ENCODE measurements around the gene MEI4. TPM values are rescaled to one million over a fixed set of nuclear protein-coding genes. Genes with fewer than 3 reads are reported as not detected.

MEI4 gene, protein sequence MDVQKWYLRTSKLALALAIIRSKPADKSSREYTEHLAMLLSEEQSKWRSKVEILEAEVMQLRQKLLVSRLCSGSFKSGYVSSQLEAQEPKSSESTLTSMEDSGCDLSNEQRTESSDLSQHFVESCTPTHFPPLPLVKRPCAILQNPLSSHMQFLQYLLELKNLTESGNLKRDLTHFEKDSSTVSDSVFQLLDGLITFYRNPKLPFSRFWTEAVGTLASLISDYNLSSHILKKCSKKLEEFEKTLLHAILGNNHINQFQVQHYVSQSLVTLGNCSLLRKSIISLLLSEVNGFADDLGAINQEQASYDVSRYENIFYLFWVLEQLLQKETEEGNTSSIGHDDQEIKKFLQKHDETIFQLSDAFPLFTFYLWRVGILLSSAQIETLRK
- total RNA-seq = not detected

DNA sequence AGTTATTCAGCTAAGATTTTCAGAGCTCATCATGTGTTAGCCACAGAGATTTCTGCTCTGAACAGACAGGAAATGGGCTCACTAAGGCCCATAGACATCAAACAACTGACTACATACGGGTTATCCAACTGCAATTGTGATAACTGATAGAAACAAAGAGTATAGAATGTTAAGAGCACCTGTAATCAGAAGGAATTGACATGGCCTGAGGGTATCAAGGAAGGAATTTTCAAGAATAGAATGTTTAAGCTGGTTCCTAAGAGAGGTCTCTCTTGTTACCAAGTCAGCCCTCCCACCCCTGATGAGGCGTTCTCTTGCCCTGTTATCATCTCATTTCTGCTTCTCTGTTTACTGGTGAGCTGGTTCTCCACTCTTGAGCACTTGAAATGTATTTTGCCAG, at the start of gene MEI4:
Gene MEI4 (plus strand): TSS at position 301 of the 400 bp plus-strand sequence. CDS start 37,633 bp downstream, outside the sequence.
- Histone ChIP-seq H3K9me3 (no peaks in the 10 kb centered on the region), H3K27ac (no peak within 1 kb of the TSS), H3K36me3 (no peaks in the 10 kb centered on the region), H3K27me3 (replicated peaks; ENCODE audit: insufficient read depth) (no peaks in the 10 kb centered on the region), H3K4me1 (ENCODE audit: control insufficient read depth in 1 of 2, low read depth in 2 of 2) (no peaks in the 10 kb centered on the region), H3K4me3 (no peak within 1 kb of the TSS)
- DNase-seq (ENCODE audit: low spot score) (no peak), ATAC-seq (ENCODE audit: insufficient number of reproducible peaks, low FRiP score, low read depth) (no peak)
- TF ChIP-seq, protein P1, sequence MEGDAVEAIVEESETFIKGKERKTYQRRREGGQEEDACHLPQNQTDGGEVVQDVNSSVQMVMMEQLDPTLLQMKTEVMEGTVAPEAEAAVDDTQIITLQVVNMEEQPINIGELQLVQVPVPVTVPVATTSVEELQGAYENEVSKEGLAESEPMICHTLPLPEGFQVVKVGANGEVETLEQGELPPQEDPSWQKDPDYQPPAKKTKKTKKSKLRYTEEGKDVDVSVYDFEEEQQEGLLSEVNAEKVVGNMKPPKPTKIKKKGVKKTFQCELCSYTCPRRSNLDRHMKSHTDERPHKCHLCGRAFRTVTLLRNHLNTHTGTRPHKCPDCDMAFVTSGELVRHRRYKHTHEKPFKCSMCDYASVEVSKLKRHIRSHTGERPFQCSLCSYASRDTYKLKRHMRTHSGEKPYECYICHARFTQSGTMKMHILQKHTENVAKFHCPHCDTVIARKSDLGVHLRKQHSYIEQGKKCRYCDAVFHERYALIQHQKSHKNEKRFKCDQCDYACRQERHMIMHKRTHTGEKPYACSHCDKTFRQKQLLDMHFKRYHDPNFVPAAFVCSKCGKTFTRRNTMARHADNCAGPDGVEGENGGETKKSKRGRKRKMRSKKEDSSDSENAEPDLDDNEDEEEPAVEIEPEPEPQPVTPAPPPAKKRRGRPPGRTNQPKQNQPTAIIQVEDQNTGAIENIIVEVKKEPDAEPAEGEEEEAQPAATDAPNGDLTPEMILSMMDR (IDR thresholded peaks at IDR 0.05) = no peak

DNA sequence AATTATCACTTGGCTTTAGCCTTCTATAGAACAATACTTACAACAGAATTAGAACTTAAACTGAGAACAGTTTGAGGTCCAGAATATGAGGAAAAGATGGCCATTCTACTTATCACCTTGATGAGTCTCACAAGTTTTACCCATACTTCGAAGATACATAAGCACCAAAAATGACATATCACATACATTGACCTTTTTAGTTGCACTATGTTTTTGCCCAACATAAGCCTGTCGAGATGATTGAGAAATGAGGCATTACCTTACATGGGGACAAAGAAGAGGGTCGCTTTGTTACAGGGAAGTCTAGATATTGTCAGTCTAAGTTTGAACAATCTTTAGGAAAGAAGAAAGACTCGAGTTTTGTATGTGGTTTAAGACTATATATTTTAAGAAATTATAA, 48.4 kb upstream of the MEI4 start:
- H3K4me1 ChIP-seq (ENCODE audit: control insufficient read depth in 1 of 2, low read depth in 2 of 2) = no peaks in the 10 kb centered on the region
- DNase-seq (ENCODE audit: low spot score) (no peak), ATAC-seq (ENCODE audit: insufficient number of reproducible peaks, low FRiP score, low read depth) (no peak)
- TF ChIP-seq, protein P1 (IDR thresholded peaks at IDR 0.05) = no peak
- H3K27ac ChIP-seq = no peak overlapping the region
- no peaks in the 10 kb centered on the region for H3K36me3 ChIP-seq
- H3K4me3 ChIP-seq = no peak overlapping the region
- H3K9me3 ChIP-seq = no peaks in the 10 kb centered on the region
- H3K27me3 ChIP-seq (replicated peaks; ENCODE audit: insufficient read depth) = no peaks in the 10 kb centered on the region

DNA sequence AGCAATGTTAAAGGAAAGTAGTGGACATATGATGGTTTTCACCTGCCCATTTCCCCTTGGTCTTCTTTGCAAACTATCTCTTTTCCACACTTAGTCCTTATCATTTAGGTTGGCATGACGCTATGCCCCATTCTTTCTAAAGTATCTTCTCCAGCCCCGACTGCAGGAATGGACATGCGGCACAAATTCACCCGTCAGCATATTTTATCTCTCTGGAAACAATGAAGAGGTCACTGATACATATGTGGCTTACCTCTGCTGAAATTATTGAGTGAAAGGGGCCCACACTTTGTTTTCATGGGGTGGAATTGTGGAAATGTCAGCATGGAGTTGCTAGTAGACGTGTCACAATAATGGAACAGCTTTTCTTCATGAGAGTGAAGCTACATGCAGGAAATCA, 45.8 kb upstream of the MEI4 start:
- Histone ChIP-seq H3K9me3 (no peaks in the 10 kb centered on the region), H3K27ac (no peak overlapping the region), H3K4me1 (ENCODE audit: control insufficient read depth in 1 of 2, low read depth in 2 of 2) (no peaks in the 10 kb centered on the region), H3K4me3 (no peak overlapping the region), H3K36me3 (no peaks in the 10 kb centered on the region), H3K27me3 (replicated peaks; ENCODE audit: insufficient read depth) (no peaks in the 10 kb centered on the region)
- ATAC-seq (ENCODE audit: insufficient number of reproducible peaks, low FRiP score, low read depth) = no peak
- TF ChIP-seq, protein P1 (IDR thresholded peaks at IDR 0.05) = no peak
- no peak for DNase-seq (ENCODE audit: low spot score)

DNA sequence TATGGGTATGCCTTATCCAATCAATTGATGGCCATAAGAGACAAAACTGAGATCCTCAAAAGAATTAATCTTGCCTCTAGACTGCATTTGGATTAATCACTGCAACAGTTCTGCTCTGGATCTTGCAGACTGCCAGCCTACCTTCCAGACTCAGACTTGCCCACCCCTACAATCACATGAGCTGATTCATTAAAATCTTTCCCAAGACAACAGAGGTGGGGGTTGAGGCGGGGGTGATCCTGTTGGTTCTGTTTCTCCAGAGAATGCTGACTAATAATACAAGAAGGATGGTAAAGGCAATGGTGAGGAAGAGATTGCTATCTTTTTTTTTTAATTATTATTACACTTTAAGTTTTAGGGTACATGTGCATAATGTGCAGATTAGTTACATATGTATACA, 43.7 kb upstream of the MEI4 start:
- DNase-seq (ENCODE audit: low spot score) = no peak
- Histone ChIP-seq H3K27ac (no peak overlapping the region), H3K4me1 (ENCODE audit: control insufficient read depth in 1 of 2, low read depth in 2 of 2) (no peaks in the 10 kb centered on the region), H3K27me3 (replicated peaks; ENCODE audit: insufficient read depth) (no peaks in the 10 kb centered on the region), H3K36me3 (no peaks in the 10 kb centered on the region), H3K9me3 (no peaks in the 10 kb centered on the region), H3K4me3 (no peak overlapping the region)
- ATAC-seq (ENCODE audit: insufficient number of reproducible peaks, low FRiP score, low read depth) = no peak
- TF ChIP-seq, protein P1 (IDR thresholded peaks at IDR 0.05) = no peak

DNA sequence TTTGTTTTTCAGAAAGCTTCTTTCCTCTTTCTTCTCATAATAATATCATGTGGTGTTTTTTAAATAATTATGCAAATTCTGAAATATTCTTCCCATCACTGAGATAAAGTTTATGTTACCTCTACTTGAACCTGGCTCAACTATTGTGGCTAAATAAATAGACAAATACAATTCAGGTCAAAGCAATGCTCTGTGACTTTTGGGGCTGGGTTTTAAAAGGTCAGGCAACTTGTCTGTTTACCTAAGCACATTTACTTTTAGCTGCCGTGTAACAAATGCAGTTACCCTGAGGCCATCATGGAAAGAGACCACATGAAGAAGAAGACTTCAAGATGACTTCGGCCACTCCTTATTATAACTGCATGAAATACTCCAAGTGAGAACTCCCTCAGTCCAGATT, 33.7 kb upstream of the MEI4 start:
- Histone ChIP-seq H3K4me3 (no peak overlapping the region), H3K36me3 (no peaks in the 10 kb centered on the region), H3K9me3 (peaks cover 3% of the 10 kb centered on the region), H3K27me3 (replicated peaks; ENCODE audit: insufficient read depth) (no peaks in the 10 kb centered on the region), H3K27ac (no peak overlapping the region), H3K4me1 (ENCODE audit: control insufficient read depth in 1 of 2, low read depth in 2 of 2) (no peaks in the 10 kb centered on the region)
- ATAC-seq (ENCODE audit: insufficient number of reproducible peaks, low FRiP score, low read depth) (no peak), DNase-seq (ENCODE audit: low spot score) (no peak)
- TF ChIP-seq, protein P1 (IDR thresholded peaks at IDR 0.05) = no peak
